Measurements from ENCODE around the gene ZNF883.
"Not testable (repeated sequence)": the region's sequence is repeated elsewhere in the genome, so short reads cannot be mapped to it uniquely, and the experiment has no call there.

Gene ZNF883
- total RNA-seq, result 0.15 to 1.1 (median 0.69) reads per million in 4 donors

DNA sequence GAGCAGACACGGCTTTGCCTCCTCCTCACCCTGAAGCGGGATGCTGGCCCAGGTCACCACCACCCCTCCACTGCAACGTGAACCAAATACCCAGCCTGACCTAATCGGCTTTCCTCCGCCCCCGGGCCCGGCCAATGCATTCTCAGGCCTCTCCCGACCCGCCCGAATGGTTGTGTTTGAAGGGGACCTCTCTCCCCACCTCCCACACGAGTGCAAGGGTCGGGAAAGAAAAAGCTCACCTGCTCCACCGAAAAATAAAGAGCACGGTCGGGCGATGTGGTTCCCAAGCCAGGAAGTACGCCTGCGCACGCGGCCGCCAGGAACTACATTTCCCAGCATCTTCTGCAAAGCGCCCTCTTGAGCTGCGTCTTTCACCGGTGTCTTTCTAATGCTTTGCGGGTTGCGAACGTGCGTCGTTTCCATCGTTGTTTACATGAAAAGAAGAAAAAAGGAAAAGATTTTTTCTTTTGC, at the start of gene ZNF883:
ZNF883 (minus strand) TSS at position 282 of the 471 bp plus-strand sequence.
- peak in 2 of 5 donors; percentile 0 to 4 for DNase-seq

DNA sequence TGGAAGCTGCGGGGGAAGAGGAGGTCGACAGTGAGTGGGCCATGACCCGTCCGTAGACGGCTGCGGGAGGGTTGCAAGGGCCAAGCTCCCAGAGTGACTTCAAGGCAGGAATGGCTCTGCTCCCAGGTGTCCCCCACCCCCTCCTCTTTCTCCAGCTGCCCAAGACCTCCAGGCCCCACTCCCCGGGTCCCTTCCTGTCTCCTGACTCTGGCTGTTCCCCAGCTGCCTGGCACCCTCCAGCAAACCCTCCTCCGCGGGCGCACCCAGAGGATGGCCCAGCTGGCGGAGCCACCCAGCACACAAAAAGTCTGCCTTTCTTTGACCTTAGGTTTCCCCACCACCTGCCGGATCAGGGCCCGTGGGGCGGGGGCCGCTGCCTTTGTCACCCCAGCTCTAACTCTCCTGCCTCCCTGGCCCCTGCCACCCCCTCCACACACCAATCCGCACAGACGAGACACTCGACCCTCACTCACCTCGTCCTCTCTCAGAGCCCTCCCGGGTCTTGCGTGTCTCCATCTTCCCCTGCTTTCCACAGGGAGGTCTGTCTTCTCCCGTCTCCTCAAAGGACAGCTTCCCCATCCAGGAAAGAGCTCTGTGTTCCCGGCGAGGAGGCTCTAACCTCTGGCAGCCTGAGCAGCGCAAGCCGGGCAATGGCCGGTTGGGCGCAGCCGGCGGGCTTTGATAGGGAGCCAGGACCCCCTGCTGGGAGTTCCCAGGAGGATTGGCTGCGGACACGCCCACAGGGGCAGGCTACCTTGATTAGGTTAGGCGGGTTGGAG, 49.3 kb upstream of the ZNF883 start:
- DNase-seq, result peak in 1 of 5 donors; percentile 14

DNA sequence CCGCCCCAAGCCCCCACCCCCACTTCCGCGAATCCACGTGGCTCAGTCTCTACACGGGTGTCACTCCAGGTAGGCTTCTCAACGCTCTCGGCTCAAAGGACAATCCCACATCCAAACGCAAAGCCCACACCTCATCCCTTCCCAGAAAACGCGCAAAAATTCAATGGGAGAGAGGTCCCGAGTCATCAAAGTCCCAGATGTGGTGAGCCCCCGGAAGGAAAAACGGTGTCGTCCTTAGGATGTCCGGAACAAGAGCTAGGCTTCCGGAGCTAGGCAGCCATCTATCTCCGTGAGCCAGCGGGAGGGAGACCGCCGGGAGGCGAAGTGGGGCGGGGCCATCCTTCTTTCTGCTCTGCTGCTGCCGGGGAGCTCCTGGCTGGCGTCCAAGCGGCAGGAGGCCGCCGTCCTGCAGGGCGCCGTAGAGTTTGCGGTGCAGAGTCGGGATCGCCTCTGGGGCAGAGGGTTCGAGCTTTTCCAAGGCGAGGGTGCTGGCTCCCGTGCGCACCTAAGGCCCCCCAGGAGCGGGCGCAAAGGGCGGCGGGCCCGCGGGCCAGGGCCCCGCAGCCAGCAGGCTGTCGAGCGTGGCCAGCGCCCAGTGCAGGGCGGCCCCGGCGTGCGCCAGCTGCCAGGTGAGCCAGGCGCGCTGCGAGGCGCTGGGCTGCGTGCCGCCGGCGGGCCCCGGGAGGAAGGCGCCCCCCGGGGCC, 47.7 kb upstream of the ZNF883 start:
- not testable (repeated sequence) for DNase-seq

DNA sequence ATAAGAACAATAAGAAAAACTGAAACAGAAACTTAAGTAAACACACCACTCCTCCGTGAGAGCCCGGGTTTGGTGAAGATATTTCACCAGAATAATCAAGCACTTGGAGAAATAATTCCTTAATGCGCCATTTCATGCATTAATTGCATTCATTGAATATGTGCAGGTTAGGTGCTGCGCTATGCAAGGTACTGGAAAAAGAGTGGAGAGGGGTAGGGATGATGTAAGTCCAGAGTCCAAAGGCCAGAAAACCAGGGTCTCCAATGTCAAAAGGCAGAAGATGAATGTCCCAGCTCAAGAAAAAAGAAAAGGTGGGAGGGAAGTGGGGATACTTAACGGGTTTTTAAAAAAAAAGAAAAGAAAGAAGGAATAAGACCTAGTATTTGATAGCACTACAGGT, 45.2 kb upstream of the ZNF883 start:
- DNase-seq, result no peak

DNA sequence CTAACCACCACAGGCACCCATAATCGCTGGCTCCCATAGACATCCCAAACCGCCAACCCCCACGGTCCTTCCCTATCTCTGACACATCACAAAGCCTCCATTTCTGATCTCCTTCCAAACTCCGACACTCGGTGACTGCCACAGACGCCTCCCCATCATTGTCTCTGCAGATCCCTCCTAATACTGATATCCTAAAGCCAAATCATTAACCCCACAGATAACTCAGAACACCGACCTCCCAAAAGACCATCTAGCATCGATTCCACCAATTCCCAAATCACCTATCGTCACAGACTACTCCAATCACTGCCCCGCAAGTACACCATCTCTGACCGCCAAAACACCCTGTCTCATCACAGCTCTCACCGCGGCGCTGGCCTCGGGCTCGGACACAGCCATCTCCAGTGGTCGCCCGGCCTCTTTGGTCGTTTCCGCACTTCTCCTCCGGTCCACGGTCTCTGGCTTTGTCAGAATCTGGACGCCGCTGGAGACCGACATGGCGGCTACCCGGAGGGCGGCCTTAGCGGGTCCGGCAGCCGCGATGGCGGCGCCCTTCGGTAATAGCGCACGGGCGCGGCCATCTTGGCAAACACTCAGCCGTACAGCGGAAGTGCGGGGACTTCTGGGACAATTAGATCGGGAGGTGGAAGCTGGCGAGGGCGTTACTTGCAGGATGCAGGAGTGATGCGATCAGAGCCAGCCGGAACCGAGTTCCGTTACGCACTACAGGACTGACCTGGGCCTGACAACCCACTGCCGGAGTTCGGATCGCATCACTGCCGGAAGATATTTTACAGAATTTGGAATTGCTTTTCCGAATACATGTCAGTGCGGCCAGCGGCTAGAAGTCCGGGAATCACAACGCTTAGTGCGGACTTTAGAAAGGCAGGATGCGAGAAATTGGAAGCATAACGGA, 44.5 kb upstream of the ZNF883 start, which contains the start of gene ZFP37:
ZFP37 (minus strand) TSS at position 534 of the 916 bp plus-strand sequence; CDS start at position 498, 36 bp downstream.
- peak; percentile 51 to 84 (median 59) for DNase-seq

DNA sequence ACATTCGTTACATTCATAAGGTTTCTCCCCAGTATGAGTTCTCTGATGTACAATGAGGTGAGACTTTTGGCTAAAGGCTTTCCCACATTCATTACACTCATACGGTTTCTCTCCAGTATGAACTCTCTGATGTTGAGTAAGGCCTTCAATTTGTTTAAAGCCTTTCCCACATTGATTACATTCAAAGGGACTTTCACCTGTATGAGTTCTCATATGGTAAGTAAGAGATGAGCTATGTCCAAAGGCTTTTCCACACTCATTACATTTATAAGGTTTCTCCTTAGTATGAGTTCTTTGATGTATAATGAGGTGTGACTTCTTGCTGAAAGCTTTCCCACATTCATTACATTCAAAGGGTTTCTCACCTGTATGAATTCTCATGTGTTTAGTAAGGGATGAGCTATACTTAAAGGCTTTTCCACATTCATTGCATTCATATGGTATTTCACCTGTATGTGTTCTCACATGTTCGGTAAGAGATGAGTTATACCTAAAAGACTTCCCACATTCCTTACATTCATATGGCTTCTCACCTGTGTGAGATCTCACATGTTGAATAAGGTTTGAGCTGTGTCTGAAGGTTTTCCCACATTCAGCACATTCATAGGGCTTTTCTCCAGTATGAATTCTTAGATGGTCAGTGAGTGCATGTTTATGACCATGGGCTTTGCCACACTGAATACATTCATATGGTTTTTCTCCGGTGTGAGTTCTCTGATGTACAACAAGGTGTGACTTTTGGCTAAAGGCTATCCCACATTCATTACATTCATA, 31.1 kb upstream of the ZNF883 start:
- DNase-seq, result no peak

DNA sequence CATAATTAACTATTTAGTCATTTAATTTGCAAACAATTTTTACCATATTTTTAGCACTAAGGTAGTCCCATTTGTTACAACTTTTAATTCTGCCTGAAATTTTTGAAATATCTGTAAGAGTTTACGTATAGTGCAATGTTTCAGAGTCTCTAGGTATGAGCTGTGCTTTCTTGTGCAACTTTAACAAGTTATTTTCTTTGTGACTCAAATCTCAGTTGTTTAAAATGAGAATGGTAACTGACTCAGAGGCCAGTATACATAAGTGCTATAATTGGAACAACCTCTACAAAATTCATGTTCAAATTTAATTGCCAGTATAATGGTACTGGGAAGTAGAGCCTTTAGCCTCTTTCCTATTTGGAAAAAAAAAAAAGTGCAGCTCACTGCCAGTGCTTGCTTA, 14.2 kb upstream of the ZNF883 start:
- DNase-seq, result no peak

DNA sequence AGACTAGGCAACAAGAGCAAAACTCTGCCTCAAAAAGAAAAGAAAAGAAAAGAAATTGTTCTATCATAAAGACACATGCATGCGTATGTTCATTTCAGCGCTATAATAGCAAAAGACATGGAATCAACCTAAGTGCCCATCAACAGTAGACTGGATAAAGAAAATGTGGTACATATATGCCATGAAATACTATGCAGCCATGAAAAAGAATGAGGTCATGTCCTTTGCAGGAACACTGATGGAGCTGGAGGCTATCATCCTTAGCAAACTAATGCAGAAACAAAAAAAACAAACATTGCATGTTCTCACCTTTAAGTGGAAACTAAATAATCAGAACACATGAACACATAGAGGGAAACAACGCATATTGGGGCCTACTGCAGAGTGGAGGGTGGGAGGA, 6.3 kb upstream of the ZNF883 start:
- DNase-seq, result no peak

DNA sequence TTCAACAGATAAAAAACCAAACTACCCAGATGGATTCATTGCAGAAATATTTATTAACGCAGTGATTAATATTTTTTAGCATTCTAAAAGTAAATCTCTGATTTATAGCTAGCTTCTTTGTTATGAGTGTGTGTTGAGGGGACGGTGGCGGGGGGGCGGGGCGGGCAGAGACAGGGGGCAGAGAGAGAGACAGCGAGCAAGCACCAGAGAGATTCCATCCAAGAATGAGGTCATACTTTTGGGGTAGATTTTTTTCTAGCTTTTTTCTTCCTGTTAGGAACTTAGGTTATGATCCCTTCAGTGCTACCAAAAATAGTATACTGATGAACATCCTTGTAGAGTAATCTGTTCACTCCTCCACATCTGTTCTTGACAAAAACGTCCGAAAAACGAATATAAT, 500 bp upstream of the ZNF883 start:
- no peak for DNase-seq

DNA sequence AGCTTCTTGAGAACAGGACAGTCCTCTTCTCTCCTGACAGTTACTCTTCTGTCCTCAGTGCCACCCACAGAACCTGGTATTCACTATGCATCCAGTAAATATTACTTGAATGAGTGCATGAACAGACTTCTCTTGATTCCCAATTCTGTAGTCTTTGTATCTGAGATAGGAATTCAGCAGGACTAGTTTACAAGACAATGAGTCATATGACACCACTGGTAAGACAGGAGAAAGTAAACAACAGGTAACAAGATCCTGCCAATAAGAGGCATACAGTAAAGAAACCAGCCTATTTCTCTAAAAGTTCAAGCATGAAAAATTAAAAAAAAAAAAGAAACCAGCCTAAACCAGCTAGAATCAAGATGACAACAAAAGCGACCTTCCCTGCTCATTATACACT, 6.2 kb downstream of the ZNF883 start:
- no peak for DNase-seq

DNA sequence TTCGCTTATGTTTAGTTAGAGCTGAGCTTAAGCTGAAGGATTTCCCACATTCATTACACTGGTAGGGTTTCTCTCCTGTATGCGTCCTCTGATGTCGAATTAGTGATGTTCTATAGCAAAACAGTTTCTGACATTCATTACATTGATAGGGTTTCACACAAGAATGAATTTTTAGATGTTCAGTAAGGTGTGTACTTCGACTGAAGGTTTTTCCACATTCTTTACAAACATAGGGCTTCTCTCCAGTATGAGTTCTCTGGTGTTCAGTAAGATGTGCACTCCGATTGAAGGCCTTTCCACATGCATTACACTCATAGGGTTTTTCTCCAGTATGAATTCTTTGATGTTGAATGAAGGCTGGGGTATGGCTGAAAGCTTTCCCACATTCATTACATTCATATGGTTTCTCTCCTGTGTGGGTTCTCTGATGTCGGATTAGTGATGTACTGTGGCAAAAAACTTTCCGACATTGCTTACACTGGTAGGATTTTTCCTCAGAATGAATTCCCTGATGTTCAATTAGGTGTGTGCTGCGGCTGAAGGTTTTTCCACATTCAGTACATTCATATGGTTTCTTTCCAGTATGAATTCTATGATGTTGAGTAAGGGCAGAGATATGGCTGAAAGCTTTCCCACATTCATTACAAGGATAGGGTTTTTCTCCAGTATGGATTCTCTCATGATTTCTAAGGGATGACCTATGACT, 14.6 kb downstream of the ZNF883 start:
- no peak for DNase-seq

DNA sequence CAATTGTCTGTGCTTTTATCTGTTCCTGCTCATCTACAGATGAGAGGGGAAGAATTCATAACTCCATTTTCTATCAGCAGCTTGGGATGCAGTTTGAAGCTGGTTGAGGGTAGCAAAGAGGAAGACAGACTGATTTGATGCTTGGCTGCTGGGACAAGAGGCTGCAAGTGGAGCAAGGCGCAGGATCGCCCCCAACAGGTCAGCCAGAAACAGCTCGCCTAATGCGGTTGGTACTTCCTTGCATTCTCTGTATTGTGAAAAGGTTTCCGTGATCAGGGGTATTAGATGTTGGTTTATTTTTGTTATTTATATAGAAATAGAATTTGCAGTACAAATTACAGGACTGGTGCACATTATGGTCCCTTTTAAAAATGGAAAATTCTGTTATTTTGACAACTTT, 40.6 kb downstream of the ZNF883 start:
- no peak for DNase-seq

DNA sequence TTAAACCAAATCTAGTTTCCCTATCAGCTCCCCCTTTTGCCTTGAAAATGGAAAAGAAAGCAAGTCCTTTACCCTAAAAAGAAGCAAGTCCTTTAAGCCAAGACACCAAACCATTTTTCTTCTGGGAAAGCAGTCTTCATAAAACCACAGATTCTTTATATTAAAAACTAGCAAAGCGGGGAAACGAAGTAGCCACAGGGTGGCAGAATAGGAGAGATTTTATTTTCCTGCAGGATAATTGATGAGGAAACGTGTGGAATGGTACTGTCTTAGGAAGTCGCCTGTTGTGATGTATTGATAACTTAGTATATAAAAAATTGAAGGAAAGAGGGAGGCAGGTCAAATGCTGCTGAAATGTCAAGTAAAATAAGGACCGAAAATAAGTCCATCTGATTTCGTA, 41.1 kb downstream of the ZNF883 start:
- DNase-seq, result no peak

DNA sequence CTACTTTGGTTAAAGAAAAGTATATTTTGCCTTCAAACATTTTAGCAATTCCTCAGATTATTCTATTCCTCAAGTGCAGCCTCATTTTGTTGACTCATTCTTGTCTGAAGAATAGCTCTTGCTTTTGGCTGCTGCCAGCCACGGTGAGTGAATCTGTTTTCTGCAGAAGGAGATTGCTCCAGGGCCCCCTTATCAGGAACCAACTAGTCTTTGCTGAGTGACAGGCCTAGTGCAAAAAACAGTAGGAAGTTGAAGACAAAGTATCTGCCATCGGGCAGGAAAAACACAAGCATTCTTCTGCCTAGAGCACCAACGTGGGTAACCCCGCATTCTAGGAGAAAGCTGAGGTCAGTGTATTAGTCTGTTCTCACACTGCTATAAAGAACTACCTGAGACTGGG, 42.3 kb downstream of the ZNF883 start:
- DNase-seq, result no peak

DNA sequence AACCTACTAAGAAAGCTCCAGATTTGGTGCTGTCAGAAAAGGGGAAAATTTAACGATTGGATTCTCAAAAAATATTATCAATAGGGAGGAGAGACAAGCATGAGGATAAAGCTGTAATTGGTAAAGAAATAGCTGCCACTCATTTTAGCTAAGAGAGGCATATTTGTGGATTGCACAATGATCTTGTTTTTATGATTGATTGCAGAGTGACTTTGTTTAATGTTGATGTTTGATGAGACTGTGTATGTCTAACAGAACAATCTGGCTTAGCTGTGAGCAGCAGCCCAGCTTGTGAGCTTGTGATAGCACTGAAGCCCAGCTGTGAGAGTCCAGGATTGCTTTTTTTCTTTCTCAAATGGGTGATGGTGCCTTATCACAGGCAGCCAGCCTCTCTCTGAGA, 56.4 kb downstream of the ZNF883 start:
- DNase-seq, result no peak

DNA sequence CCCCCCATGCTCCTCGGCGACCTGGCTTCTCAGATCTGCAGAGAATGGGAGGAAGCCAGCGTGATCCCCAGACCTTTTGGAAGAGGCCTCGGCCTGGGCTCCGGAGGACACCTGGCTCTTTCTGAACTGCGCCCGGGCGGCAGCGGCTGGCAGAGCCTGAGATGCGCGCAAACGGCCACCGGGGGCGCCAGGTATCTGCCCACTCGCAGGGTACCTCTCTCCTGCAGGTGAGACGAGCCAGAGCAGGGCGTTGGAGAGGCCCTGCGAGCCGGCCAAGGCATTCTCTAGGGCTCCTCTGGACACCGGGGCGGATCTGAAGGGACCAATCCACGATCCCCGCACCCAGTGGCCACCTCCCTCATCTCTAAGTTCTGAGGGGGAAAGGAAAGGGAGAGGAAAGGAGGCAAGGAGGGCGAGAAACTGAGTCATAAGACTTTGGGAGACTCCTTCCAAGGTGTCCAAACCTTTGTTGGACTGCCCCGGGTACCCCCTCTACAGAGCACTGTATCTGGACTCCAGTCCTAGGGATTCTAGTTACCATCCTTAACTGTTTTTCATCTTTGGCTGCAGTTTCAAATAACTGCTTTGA, 66.3 kb downstream of the ZNF883 start:
- DNase-seq, result no peak

DNA sequence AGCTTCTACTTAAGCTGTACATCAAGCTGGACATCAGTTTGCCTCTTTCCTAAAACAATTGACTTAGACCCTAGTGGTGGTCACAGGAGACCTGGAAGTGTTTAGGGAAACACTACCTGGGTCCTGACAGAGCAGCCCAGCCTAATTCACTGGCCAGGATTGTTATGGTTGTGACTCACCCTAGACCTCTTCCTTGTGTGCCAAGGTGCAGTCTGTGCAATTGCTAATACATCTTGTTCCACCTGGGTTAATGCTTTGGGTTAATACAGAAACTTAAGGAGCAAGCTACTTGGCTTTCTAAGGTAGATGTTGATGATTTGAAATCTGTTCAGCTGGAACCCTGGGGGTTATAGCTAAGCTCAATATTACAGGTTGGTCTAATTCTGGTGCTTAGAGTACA, 72.6 kb downstream of the ZNF883 start:
- DNase-seq, result no peak

DNA sequence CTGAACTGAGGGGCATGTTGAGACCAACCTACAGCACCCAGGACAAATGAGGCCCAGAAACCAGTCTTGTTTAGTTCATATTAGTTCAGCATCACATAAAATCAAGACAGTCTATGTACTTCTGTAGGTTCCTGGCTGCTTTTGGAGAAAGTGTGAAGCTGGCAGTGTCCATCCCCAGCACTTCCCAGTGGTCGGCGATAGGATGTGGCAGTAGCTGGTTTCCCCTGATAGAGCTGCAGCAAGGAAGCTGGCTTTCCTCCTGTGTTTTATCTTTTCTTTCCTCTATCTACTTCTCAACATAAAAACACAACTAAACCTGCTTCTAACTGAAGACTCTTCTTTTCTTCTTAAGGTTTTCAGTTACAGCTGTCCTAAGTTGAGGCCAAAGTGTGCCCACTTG, 78.3 kb downstream of the ZNF883 start:
- no peak for DNase-seq

DNA sequence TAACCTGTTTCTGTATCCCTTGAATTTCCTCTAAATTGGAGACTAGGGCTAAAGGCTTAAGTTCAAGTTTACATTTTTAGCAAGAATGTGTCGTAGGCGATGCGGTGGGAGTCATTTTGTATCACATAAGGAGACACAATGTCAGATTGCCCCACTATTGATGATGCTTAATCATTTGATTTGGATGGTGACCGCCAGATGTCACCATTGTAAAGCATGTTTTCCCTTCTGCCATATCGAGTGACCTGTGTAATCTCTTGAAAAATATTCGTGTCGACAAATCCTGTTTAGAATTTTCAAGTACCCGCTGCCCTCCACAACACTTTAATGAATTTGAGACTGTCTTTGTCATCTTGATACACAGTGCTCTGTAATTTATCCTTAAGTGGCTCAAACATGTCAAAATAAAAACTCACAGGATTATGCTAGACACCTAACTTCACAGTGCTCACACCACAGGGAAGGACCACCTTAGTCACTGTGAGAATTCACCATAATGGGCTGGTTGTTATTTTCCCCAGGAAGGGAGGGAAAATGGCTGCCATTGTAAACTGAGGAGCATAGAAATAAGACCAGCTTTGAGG, 86.8 kb downstream of the ZNF883 start:
- DNase-seq, result peak in 1 of 5 donors; percentile 4

DNA sequence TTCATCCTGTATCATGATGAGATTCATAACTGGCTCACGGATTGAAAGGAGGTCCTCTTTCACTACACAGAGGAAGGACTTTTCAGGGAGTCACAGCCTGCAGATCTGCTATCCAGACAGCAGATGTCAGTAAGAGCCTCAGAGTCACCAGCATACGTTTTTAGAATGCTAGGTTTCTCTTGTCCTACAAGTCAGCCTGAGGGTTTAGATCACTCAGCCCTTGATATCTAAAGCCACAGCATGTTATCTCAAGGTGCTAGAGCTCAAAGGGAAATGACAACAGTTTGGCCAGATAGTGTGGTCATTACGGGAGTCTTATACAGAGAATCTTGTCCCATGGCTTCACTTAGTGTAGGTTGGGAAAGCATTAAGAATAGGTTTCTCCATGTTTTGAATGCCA, 90.4 kb downstream of the ZNF883 start:
- peak in 1 of 5 donors; percentile 9 for DNase-seq

DNA sequence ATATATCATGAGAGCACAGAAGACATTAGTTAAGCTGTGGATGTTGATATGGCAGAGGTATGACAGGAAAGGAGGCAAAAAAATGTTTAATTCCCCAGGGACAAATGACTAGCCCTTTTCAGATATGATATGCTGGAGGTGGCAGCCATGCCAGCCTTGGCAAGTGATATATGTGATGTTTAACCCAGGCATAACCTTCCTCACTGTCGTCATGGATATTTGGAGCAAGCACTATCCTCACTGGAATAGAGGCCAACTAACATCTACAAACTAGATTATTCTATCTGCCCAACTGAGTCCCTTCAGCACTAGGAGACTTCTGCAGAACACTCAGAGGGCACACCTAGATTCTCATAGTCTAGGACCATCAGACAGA, 94.0 kb downstream of the ZNF883 start:
- no peak for DNase-seq
